ENCODE results near the gene GIGYF2.

Gene GIGYF2

GRCh38 chr2:232852676-232853075 lies 155.5 kb downstream of the GIGYF2 start:
- H3K4me3 ChIP-seq (ENCODE audit: low read depth, low read length) = no peak overlapping the region
- no peak for DNase-seq (ENCODE audit: low read depth)
- TF ChIP-seq MYC (IDR thresholded peaks at IDR 0.05; ENCODE audit: low read depth, low read length) (no peak), POLR2A (IDR thresholded peaks at IDR 0.05; ENCODE audit: extremely low read depth, insufficient read length) (no peak), CTCF (IDR thresholded peaks at IDR 0.05; ENCODE audit: low read depth, low read length) (no peak), MAX (IDR thresholded peaks at IDR 0.05; ENCODE audit: low read depth, low read length) (no peak)

GRCh38 chr2:232854082-232854481 lies 157.0 kb downstream of the GIGYF2 start:
- DNase-seq (ENCODE audit: low read depth) = no peak
- H3K4me3 ChIP-seq (ENCODE audit: low read depth, low read length) = no peak overlapping the region
- TF ChIP-seq MYC (IDR thresholded peaks at IDR 0.05; ENCODE audit: low read depth, low read length) = no peak
- no peak for TF ChIP-seq MAX (IDR thresholded peaks at IDR 0.05; ENCODE audit: low read depth, low read length)
- TF ChIP-seq CTCF (IDR thresholded peaks at IDR 0.05; ENCODE audit: low read depth, low read length) = no peak
- TF ChIP-seq POLR2A (IDR thresholded peaks at IDR 0.05; ENCODE audit: extremely low read depth, insufficient read length) = no peak

GRCh38 chr2:232857158-232857563 lies 160.0 kb downstream of the GIGYF2 start:
- no peak for DNase-seq (ENCODE audit: low read depth)
- H3K4me3 ChIP-seq (ENCODE audit: low read depth, low read length) = no peak overlapping the region
- TF ChIP-seq MYC (IDR thresholded peaks at IDR 0.05; ENCODE audit: low read depth, low read length) (no peak), CTCF (IDR thresholded peaks at IDR 0.05; ENCODE audit: low read depth, low read length) (no peak), POLR2A (IDR thresholded peaks at IDR 0.05; ENCODE audit: extremely low read depth, insufficient read length) (no peak), MAX (IDR thresholded peaks at IDR 0.05; ENCODE audit: low read depth, low read length) (no peak)

- H3K4me3 ChIP-seq (ENCODE audit: low read depth, low read length) = no peak overlapping the region
- TF ChIP-seq POLR2A (IDR thresholded peaks at IDR 0.05; ENCODE audit: extremely low read depth, insufficient read length) (no peak), CTCF (IDR thresholded peaks at IDR 0.05; ENCODE audit: low read depth, low read length) (no peak), MYC (IDR thresholded peaks at IDR 0.05; ENCODE audit: low read depth, low read length) (no peak), MAX (IDR thresholded peaks at IDR 0.05; ENCODE audit: low read depth, low read length) (no peak)
- DNase-seq (ENCODE audit: low read depth) = no peak
Observed at GRCh38 chr2:232859385-232859916, 162.3 kb downstream of the GIGYF2 start.

- no peak for DNase-seq (ENCODE audit: low read depth)
- no peak overlapping the region for H3K4me3 ChIP-seq (ENCODE audit: low read depth, low read length)
- TF ChIP-seq MAX (IDR thresholded peaks at IDR 0.05; ENCODE audit: low read depth, low read length) (no peak), POLR2A (IDR thresholded peaks at IDR 0.05; ENCODE audit: extremely low read depth, insufficient read length) (no peak), MYC (IDR thresholded peaks at IDR 0.05; ENCODE audit: low read depth, low read length) (no peak), CTCF (IDR thresholded peaks at IDR 0.05; ENCODE audit: low read depth, low read length) (no peak)
Observed at GRCh38 chr2:232860593-232861241, 163.6 kb downstream of the GIGYF2 start.

All from NB4 (cell line).